ENCODE data around the gene SNX32.
"Not testable (repeated sequence)": the region's sequence is repeated elsewhere in the genome, so short reads cannot be mapped to it uniquely, and the experiment has no call there.

Gene SNX32

GRCh38 chr11:65888163-65888814 lies 54.5 kb downstream of the SNX32 start, which contains the start of gene FIBP:
Gene FIBP, minus strand, starts transcription at chr11:65888471. Its CDS starts 53 bp downstream, at chr11:65888418.
- TF ChIP-seq CTCF (IDR thresholded peaks at IDR 0.05; ENCODE audit: low read depth, low read length), result peak; percentile 73
- peak; percentile 94 for DNase-seq (ENCODE audit: extremely low read depth, low read depth)

- TF ChIP-seq CTCF (IDR thresholded peaks at IDR 0.05; ENCODE audit: low read depth, low read length), result no peak
- peak; percentile 93 for DNase-seq (ENCODE audit: extremely low read depth, low read depth)
These were observed 56.8 kb downstream of the SNX32 start, which contains the start of gene CCDC85B for GRCh38 chr11:65890324-65891218. Gene CCDC85B, plus strand, starts transcription at chr11:65890673. Its CDS starts 111 bp downstream, at chr11:65890784.

GRCh38 chr11:65891219-65892136 lies 57.7 kb downstream of the SNX32 start:
- DNase-seq (ENCODE audit: extremely low read depth, low read depth), result no peak
- peak; percentile 32 for TF ChIP-seq CTCF (IDR thresholded peaks at IDR 0.05; ENCODE audit: low read depth, low read length)

GRCh38 chr11:65892137-65892540 lies 58.4 kb downstream of the SNX32 start:
- not testable (repeated sequence) for DNase-seq (ENCODE audit: extremely low read depth, low read depth)

- no peak for TF ChIP-seq CTCF (IDR thresholded peaks at IDR 0.05; ENCODE audit: low read depth, low read length)
These were observed 59.0 kb downstream of the SNX32 start for GRCh38 chr11:65892661-65893317.

GRCh38 chr11:65894034-65894591 lies 60.4 kb downstream of the SNX32 start:
- DNase-seq (ENCODE audit: extremely low read depth, low read depth), result no peak
- TF ChIP-seq CTCF (IDR thresholded peaks at IDR 0.05; ENCODE audit: low read depth, low read length), result no peak

More at GRCh38 chr11:65892661-65893317, 59.0 kb downstream of the SNX32 start:
- DNase-seq (ENCODE audit: extremely low read depth, low read depth), result no peak
